22Rv1 (cell line): ENCODE measurements around the gene BBX.

ENCODE experiments used
- CTCF ChIP-seq: fragments of 450-650 bp; IDR thresholded peaks from 2 replicates; pipeline ENCODE4 v1.5.1; 2017; ENCODE audit warnings: mild to moderate bottlenecking
- ZFX ChIP-seq: fragments of 450-650 bp; IDR thresholded peaks from 2 replicates; pipeline ENCODE4 v1.6.1; 2017; ENCODE audit warnings: antibody characterized with exemption, borderline replicate concordance

GRCh38 chr3:107767897-107768605 is 245.3 kb downstream of the BBX start:
- TF ChIP-seq CTCF, result no peak
- no peak for TF ChIP-seq ZFX
